Mesendoderm (in vitro differentiated cells): ENCODE data around the gene GPR62. TPM values are rescaled to one million over a fixed set of nuclear protein-coding genes. Genes with fewer than 3 reads are reported as not detected.

Source experiments
- DNase-seq: peaks from one replicate; pipeline ENCODE4 v3.0.0; 2013
- H2AK5ac ChIP-seq: 2 replicates; pipeline ENCODE4 v1.6.1; 2013; ENCODE audit warnings: low read length, inconsistent platforms
- H2BK120ac ChIP-seq: 2 replicates; pipeline ENCODE4 v1.6.1; 2013; ENCODE audit warnings: low read depth, mild to moderate bottlenecking, low read length, moderate library complexity, mixed read lengths
- H2BK15ac ChIP-seq: replicated peaks from 2 replicates; pipeline ENCODE4 v1.6.1; 2013; ENCODE audit warnings: low read depth, mild to moderate bottlenecking, moderate library complexity
- H2BK5ac ChIP-seq: 2 replicates; pipeline ENCODE4 v1.6.1; 2013; ENCODE audit warnings: low read length, inconsistent platforms
- H3K18ac ChIP-seq: 2 replicates; pipeline ENCODE4 v1.6.1; 2013; ENCODE audit warnings: mild to moderate bottlenecking, low read length, mixed read lengths
- H3K23ac ChIP-seq: one replicate; pipeline ENCODE4 v1.6.1; 2013; ENCODE audit warnings: low read length
- H3K27ac ChIP-seq: 2 replicates; pipeline ENCODE4 v1.5.1; 2013; ENCODE audit warnings: low read depth, mild to moderate bottlenecking, inconsistent platforms, low read length, moderate library complexity
- H3K27me3 ChIP-seq: 2 replicates; pipeline ENCODE4 v1.6.1; 2013; ENCODE audit warnings: low read length, control low read depth, mild to moderate bottlenecking, inconsistent platforms; ENCODE audit not compliant: insufficient read depth, poor library complexity
- H3K36me3 ChIP-seq: 2 replicates; pipeline ENCODE4 v1.6.1; 2013; ENCODE audit warnings: low read length, inconsistent platforms; ENCODE audit not compliant: control insufficient read depth, insufficient read depth
- H3K4ac ChIP-seq: one replicate; pipeline ENCODE4 v1.6.1; 2013; ENCODE audit warnings: low read depth, mild to moderate bottlenecking, low read length, moderate library complexity
- H3K4me1 ChIP-seq: 2 replicates; pipeline ENCODE4 v1.6.1; 2013; ENCODE audit warnings: low read depth, low read length, inconsistent platforms; ENCODE audit not compliant: control insufficient read depth
- H3K4me2 ChIP-seq: 2 replicates; pipeline ENCODE4 v1.6.1; 2013; ENCODE audit warnings: low read length
- H3K4me3 ChIP-seq: 2 replicates; pipeline ENCODE4 v1.5.1; 2013; ENCODE audit warnings: mild to moderate bottlenecking, low read length
- H3K56ac ChIP-seq: one replicate; pipeline ENCODE4 v1.6.1; 2013; ENCODE audit warnings: low read length
- H3K79me1 ChIP-seq: 2 replicates; pipeline ENCODE4 v1.6.1; 2013; ENCODE audit warnings: low read length, inconsistent platforms
- H3K79me2 ChIP-seq: 2 replicates; pipeline ENCODE4 v1.6.1; 2013; ENCODE audit warnings: mild to moderate bottlenecking, low read length; ENCODE audit not compliant: control insufficient read depth, insufficient read depth
- H3K9ac ChIP-seq: 2 replicates; pipeline ENCODE4 v1.6.1; 2013; ENCODE audit warnings: low read length, inconsistent platforms
- H4K5ac ChIP-seq: one replicate; pipeline ENCODE4 v1.6.1; 2013; ENCODE audit warnings: low read length
- H4K8ac ChIP-seq: one replicate; pipeline ENCODE4 v1.6.1; 2013; ENCODE audit warnings: low read depth, mild to moderate bottlenecking, control low read depth, low read length, moderate library complexity
- WGBS: extraction: QIAGEN DNeasy Blood & Tissue Kit; methylation state at CpG from one replicate; pipeline ENCODE4 v1.1.7; 2013; ENCODE audit warnings: low lambda C conversion rate, missing lambda C conversion rate; ENCODE audit not compliant: insufficient coverage; ENCODE audit errors: extremely low coverage; 5-methylcytosine and 5-hydroxymethylcytosine counted together
- polyA plus RNA-seq, 2 experiments: library from polyadenylated mRNA; stranded (reverse); fragments of 200-250 nt; gene quantifications; one replicate each; pipeline ENCODE4 v1.2.3, GENCODE V29; 2013

Gene GPR62, protein sequence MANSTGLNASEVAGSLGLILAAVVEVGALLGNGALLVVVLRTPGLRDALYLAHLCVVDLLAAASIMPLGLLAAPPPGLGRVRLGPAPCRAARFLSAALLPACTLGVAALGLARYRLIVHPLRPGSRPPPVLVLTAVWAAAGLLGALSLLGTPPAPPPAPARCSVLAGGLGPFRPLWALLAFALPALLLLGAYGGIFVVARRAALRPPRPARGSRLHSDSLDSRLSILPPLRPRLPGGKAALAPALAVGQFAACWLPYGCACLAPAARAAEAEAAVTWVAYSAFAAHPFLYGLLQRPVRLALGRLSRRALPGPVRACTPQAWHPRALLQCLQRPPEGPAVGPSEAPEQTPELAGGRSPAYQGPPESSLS
- 0.04 TPM for polyA plus RNA-seq (2013, experiment 1 of 2)
- polyA plus RNA-seq (2013, experiment 2 of 2): 0.04 TPM

DNA sequence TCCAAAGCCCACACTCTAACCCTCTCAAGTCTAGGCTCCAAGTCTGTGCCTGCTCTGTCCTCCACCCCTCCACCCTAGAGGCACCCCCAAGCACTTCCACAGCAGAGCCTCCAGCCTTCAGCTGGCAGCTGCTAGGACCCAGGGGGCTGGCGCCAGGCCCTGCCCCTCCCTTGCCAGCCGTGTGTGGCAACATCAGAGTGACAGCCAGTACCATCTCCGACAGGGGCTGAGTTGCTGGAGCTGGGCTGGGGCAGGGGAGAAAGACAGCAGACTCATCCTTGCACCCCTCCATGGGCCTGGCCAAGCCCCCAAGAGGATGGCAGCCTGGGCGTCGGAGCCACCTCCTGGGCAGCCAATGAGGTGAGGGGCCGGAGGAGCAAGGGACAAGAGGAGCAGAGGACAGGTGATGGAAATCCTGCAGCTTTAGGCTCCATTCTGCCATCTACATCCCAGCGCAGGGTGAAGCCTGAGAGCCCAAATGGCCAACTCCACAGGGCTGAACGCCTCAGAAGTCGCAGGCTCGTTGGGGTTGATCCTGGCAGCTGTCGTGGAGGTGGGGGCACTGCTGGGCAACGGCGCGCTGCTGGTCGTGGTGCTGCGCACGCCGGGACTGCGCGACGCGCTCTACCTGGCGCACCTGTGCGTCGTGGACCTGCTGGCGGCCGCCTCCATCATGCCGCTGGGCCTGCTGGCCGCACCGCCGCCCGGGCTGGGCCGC is at the start of gene GPR62:
Gene GPR62, plus strand, starts transcription at position 207 of the 718 bp plus-strand sequence. Its CDS starts 272 bp downstream, at position 479.
- Histone ChIP-seq H3K79me2 (no peaks in the 10 kb centered on the region), H3K4me3 (no peak within 1 kb of the TSS), H3K18ac (peak within 1 kb of the TSS; percentile 19), H3K79me1 (no peaks in the 10 kb centered on the region), H2AK5ac (no peak within 1 kb of the TSS), H4K5ac (no peak within 1 kb of the TSS), H3K4ac (no peak within 1 kb of the TSS), H3K4me2 (peak within 1 kb of the TSS; percentile 68), H4K8ac (no peak within 1 kb of the TSS), H2BK120ac (no peak within 1 kb of the TSS), H3K27me3 (peaks cover 18% of the 10 kb centered on the region), H2BK15ac (no peak within 1 kb of the TSS), H2BK5ac (no peak within 1 kb of the TSS), H3K4me1 (no peaks in the 10 kb centered on the region), H3K9ac (peak within 1 kb of the TSS; percentile 71), H3K56ac (peak within 1 kb of the TSS; percentile 80), H3K36me3 (peaks cover 3% of the 10 kb centered on the region), H3K23ac (peak within 1 kb of the TSS; percentile 15), H3K27ac (no peak within 1 kb of the TSS)
- DNase-seq: no peak
- WGBS: no CpG with 5 or more reads among the region's 33 CpGs

DNA sequence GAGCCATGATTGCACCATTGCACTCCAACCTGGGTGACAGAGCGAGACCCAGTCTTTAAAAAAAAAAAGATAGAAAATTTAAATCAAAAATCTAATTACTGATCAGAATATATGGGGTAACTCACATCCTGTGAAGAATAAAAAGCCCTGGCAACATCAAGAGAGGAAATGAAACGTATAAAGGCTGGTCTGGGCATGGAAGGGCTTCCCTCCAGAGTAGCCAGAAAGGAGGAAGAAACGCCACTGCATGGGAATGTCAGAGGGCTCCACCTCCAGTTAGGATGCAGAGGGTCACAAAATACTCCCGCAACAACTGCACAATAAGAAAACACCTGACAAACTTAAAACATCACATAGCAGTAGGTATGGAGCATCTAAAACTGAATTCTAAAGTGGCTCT is 47.2 kb upstream of the GPR62 start:
- no peak for DNase-seq
- Histone ChIP-seq H3K18ac (no peak overlapping the region), H2BK5ac (no peak overlapping the region), H3K4me1 (no peaks in the 10 kb centered on the region), H2BK15ac (no peak overlapping the region), H4K5ac (no peak overlapping the region), H3K4me3 (no peak overlapping the region), H3K27me3 (no peaks in the 10 kb centered on the region), H3K79me1 (no peaks in the 10 kb centered on the region), H3K79me2 (no peaks in the 10 kb centered on the region), H3K27ac (no peak overlapping the region), H4K8ac (no peak overlapping the region), H3K9ac (no peak overlapping the region), H3K4ac (no peak overlapping the region), H2BK120ac (no peak overlapping the region), H2AK5ac (no peak overlapping the region), H3K4me2 (no peak overlapping the region), H3K36me3 (no peaks in the 10 kb centered on the region), H3K56ac (no peak overlapping the region), H3K23ac (no peak overlapping the region)
- no CpG with 5 or more reads among the region's 4 CpGs for WGBS

DNA sequence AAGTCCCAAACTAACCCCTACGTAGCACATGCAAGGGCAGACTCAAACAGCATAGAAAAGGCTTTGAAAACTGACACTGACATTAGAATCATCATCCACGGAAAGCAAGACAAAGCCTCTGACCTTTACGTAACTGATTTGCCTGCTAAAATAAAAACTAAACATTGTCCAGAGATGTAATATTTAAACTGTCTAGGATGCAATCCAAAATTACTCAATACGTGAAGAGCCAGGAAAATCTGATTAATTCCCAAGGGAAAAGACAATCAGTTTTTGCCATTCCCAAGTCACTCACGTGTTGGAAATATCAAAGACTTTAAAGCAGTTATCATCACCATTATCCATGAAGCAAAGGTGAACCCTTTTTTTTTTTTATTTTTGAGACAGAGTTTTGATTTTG is 38.8 kb upstream of the GPR62 start:
- Histone ChIP-seq H2BK5ac (no peak overlapping the region), H3K23ac (no peak overlapping the region), H3K79me1 (no peaks in the 10 kb centered on the region), H3K9ac (no peak overlapping the region), H3K79me2 (no peaks in the 10 kb centered on the region), H3K4me3 (no peak overlapping the region), H2BK120ac (no peak overlapping the region), H2BK15ac (no peak overlapping the region), H3K27ac (no peak overlapping the region), H3K4me1 (no peaks in the 10 kb centered on the region), H3K18ac (no peak overlapping the region), H2AK5ac (no peak overlapping the region), H3K4ac (no peak overlapping the region), H3K4me2 (no peak overlapping the region), H3K27me3 (no peaks in the 10 kb centered on the region), H3K56ac (no peak overlapping the region), H4K8ac (no peak overlapping the region), H4K5ac (no peak overlapping the region), H3K36me3 (no peaks in the 10 kb centered on the region)
- whole genome bisulfite sequencing: no CpG with 5 or more reads among the region's 5 CpGs
- no peak for DNase-seq

DNA sequence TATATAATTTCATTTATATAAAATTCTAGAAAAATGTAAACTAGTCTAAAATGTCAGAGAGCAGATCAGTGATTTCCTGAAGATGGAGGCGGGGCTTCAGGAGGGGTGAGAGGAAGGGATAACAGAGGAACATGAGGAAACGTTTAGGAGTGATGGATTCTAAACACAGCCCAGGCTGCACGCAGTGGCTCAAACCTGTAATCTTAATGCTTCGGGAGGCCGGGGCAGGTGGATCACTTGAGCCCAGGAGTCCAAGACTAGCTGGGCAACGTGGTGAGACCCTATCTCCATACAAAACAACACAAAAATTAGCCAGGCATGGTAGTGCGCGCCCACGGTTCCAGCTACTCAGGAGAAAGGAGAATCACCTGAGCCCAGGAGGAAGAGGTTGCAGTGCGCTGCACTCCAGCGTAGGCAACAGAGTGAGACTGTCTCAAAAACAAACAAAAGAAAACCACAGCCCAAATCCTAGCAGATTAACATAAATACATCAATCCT is 34.1 kb upstream of the GPR62 start:
- no peaks in the 10 kb centered on the region for H3K4me1 ChIP-seq
- H3K4me2 ChIP-seq: no peak overlapping the region
- no peak overlapping the region for H3K23ac ChIP-seq
- H4K8ac ChIP-seq: no peak overlapping the region
- H3K27me3 ChIP-seq: no peaks in the 10 kb centered on the region
- H2BK5ac ChIP-seq: no peak overlapping the region
- H3K18ac ChIP-seq: no peak overlapping the region
- H3K4ac ChIP-seq: no peak overlapping the region
- no peak for DNase-seq
- no peak overlapping the region for H2BK15ac ChIP-seq
- H3K79me1 ChIP-seq: no peaks in the 10 kb centered on the region
- H3K56ac ChIP-seq: no peak overlapping the region
- no CpG with 5 or more reads among the region's 11 CpGs for WGBS
- no peaks in the 10 kb centered on the region for H3K79me2 ChIP-seq
- H3K4me3 ChIP-seq: no peak overlapping the region
- no peak overlapping the region for H2AK5ac ChIP-seq
- no peak overlapping the region for H2BK120ac ChIP-seq
- no peaks in the 10 kb centered on the region for H3K36me3 ChIP-seq
- no peak overlapping the region for H4K5ac ChIP-seq
- no peak overlapping the region for H3K27ac ChIP-seq
- no peak overlapping the region for H3K9ac ChIP-seq

DNA sequence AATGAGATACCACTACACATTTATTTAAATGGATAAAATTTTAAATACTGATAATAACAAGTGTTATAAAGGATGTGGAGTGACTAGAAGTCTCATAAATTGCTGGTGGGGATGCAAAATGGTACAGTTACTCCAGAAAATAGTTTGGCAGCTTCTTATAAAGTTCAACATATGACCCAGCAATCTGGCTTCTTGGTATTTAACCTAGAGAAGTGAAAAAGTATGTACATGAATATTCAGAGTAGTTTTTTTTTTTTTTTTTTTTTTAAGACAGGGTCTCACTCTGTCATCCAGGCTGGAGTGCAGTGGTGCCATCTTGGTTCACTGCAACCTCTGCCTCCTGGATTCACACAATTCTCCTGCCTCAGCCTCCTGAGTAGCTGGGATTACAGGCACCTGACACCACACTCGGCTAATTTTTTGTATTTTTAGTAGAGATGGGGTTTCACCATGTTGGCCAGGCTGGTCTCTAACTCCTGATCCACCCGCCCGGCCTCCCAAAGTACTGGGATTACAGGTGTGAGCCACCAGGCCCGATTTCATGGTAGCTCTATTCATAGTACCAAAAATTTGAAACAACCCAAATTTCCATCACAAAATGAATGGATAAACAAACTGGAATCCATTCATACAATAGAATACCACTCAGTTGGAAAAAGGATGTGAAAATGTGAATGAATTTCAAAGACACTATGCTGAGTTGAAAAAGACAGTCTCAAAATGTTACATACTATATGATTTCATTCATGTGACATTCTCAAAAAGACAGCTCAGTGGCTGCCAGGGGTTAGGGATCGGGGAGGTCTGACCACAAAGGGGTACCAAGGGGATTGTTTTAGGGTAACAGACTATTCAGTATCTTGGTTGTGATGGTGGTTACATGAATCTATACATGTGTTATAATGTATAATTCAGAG is 27.9 kb upstream of the GPR62 start:
- Histone ChIP-seq H3K36me3 (no peaks in the 10 kb centered on the region), H3K56ac (no peak overlapping the region)
- no CpG with 5 or more reads among the region's 5 CpGs for WGBS

More for the DNA sequence above, 27.9 kb upstream of the GPR62 start:
- no peaks in the 10 kb centered on the region for H3K27me3 ChIP-seq
- H3K79me1 ChIP-seq: no peaks in the 10 kb centered on the region
- no peak for DNase-seq
- H2BK120ac ChIP-seq: no peak overlapping the region
- no peak overlapping the region for H3K4me2 ChIP-seq
- H4K5ac ChIP-seq: no peak overlapping the region
- no peak overlapping the region for H3K4ac ChIP-seq
- no peak overlapping the region for H3K23ac ChIP-seq
- no peak overlapping the region for H3K9ac ChIP-seq
- no peak overlapping the region for H3K18ac ChIP-seq
- H4K8ac ChIP-seq: no peak overlapping the region
- no peaks in the 10 kb centered on the region for H3K79me2 ChIP-seq
- no peak overlapping the region for H2AK5ac ChIP-seq
- no peaks in the 10 kb centered on the region for H3K4me1 ChIP-seq
- H3K27ac ChIP-seq: no peak overlapping the region
- no peak overlapping the region for H3K4me3 ChIP-seq
- H2BK5ac ChIP-seq: no peak overlapping the region
- H2BK15ac ChIP-seq: no peak overlapping the region
